CD4-positive, alpha-beta T cell treated with Interleukin-4 for 1 hour (primary cell): Measurements from ENCODE around the gene EEF1AKMT4.

Experiments used
- DNase-seq, 2 donors: peaks; one replicate each; pipeline ENCODE4 v3.0.0-alpha.2; 2020 to 2022

Gene EEF1AKMT4

DNA sequence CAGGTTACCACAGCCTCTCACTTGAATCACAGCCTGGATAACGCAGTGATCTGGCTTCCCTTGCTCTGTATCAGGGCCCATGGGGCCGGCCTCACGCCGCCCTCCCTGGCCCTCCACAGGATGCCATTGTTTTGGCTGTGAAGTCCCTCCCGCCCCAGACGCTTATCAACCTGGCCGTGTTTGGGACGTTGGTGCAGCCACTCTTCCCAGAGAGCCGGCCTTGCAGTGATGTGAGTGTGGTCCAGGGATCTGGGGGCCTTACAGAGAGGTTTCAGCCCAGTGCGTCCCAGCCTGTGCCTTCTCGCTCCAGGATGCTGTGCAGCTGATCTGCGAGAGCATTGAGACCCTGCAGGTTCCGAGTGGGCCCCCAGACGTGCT is 13.4 kb upstream of the EEF1AKMT4 start:
- no peak for DNase-seq

DNA sequence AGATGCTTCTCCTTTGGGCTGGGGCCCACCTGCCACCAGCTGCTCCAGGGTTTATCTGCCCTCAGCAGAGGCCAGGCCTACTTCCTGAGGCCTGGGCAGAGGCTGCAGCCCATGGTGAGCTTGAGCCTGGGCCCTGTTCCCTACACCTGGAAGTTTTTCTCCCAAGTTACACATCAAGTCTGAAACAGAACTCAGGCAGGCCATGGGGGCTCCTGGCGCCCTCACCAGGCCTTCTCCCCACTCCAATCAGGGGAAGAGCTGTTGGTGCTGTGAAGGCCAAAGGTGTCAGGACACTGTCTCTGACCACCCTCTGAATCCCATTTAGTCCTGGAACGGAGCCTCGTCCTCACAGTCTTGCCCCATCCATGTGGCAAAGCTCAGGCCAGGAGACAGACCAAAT is 12.8 kb upstream of the EEF1AKMT4 start:
- DNase-seq = no peak

DNA sequence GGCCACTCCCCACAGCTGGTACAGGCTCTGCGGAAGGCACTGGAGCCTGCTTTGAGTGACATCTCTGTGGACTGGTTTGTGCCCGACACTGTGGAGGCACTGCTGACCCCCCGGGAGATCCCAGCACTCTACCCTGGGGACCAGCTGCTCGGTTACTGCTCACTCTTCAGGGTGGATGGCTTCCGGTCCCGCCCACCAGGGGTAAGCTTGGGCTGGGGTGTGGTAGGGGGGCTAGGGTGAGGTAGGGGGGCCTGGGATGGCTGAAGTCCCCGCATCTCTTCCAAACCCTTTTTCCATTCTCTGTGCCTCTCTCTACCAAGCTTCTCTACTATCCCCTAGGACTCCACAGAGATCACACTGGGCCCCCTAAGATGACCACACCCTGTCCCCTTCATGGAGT is 12.3 kb upstream of the EEF1AKMT4 start:
- DNase-seq = no peak

DNA sequence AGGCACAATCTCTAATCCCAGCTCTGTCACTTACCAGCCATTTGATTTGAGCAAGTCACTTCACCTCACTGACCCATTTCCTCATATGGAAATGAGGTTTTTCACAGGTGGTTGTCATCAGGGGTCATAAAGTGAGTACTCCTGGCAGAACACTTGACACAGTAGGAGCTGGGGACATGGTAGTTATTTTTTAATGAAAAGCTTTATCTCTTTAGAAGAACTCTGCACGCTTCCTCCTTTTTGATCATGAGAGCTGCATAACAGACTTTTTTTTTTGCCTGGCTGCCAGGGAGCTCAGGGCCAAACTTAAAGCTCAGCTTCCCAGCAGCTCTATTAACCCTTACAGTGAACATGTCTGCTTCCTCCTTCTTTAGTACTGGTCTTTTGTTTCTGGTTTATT is 11.7 kb upstream of the EEF1AKMT4 start:
- no peak for DNase-seq

DNA sequence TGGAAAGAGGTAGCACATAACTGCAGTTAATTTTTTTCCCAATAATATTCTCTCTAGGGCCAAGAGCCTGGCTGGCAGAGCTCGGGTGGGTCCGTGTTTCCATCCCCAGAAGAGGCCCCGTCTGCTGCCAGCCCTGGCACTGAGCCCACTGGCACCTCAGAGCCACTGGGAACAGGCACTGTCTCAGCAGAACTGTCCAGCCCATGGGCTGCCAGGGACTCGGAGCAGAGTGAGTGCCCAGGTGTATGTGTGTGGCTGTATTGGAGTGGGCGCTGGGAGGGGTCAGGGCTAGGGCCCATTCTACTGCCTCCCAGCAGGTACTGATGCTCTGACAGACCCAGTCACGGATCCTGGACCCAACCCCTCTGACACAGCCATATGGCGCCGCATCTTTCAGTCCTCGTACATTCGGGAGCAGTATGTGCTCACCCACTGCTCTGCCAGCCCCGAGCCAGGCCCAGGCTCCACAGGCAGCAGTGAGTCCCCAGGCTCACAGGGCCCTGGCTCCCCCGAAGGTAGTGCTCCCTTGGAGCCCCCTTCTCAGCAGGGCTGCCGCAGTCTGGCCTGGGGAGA is 11.1 kb upstream of the EEF1AKMT4 start:
- no peak for DNase-seq

DNA sequence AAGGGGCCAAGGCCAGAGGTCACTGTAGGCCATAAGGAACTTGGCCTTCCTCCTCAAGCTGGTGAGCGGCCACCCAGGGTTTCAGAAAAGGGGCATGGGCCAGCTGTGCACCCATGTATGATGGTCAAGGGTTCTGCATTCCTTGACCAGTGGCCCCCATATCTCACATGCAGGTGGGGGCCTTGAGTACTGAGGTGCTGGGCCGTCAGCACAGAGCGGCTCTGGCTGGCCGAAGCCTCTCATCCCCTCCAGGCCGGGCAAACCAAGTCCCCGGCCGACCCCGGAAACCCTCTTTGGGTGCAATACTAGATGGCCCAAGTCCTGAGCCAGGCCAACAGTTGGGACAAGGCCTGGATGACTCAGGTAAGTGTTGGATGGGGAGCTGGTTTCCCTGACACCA is 10.3 kb upstream of the EEF1AKMT4 start:
- DNase-seq = no peak

DNA sequence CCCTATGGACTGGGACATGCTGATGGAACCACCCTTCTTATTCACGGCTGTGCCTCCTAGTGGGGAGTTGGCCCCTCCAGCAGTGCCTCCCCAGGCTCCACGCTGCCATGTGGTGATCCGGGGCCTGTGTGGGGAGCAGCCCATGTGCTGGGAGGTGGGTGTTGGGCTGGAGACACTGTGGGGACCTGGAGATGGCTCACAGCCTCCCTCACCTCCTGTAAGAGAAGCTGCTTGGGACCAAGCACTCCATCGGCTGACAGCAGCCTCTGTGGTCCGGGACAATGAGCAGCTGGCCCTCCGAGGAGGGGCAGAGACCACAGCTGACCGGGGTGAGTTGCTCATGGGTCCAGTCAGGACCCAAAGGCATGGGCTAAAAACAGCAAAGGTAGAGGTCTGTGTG is 9.8 kb upstream of the EEF1AKMT4 start:
- DNase-seq = no peak

DNA sequence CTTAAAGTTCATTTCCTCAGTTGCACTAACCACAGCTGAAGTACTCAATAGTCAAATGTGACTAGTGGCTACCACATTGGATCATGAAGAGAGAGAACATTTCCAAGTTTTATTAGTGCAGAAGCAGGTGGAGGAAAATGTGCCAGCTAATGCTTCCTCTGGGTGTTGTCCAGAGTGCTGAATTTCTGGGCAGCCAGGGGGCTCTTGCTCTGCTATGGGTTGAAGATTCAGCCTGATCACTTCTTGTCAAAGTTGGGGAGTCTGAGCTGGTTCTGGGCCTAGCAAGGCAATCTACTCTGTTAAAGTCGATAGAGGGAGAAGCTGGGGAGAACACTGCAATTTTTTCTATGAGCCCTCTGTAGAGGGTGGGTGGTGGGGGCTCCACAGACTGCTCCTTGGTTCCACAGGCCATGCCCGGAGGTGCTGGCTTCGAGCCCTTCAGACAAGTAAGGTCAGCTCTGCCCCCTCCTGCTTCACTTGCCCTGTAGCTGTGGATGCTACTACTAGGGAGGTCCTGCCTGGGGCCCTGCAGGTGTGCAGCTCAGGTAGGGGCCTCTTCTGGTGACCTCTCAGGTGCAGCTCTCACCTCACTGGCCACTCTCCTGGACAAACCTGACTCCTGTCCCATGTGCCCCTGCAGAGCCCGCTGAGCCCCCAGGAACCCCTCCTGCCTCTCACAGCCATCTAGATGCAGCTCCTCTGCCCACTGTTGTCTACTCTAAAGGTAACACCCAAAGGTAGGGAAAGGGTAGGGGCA is 8.9 kb upstream of the EEF1AKMT4 start:
- no peak for DNase-seq

DNA sequence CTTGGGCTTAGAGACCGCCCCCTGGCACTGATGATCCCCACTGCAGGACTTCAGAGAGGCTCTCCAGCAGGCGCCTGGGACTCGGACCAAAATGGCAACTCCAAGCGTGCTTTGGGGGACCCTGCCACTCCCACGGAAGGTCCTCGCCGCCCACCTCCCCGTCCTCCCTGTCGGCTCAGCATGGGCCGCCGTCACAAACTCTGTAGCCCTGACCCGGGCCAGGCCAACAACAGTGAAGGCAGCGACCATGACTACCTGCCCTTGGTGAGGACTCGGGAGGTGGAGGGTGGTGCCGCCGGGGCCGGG is 8.4 kb upstream of the EEF1AKMT4 start:
- no peak for DNase-seq

DNA sequence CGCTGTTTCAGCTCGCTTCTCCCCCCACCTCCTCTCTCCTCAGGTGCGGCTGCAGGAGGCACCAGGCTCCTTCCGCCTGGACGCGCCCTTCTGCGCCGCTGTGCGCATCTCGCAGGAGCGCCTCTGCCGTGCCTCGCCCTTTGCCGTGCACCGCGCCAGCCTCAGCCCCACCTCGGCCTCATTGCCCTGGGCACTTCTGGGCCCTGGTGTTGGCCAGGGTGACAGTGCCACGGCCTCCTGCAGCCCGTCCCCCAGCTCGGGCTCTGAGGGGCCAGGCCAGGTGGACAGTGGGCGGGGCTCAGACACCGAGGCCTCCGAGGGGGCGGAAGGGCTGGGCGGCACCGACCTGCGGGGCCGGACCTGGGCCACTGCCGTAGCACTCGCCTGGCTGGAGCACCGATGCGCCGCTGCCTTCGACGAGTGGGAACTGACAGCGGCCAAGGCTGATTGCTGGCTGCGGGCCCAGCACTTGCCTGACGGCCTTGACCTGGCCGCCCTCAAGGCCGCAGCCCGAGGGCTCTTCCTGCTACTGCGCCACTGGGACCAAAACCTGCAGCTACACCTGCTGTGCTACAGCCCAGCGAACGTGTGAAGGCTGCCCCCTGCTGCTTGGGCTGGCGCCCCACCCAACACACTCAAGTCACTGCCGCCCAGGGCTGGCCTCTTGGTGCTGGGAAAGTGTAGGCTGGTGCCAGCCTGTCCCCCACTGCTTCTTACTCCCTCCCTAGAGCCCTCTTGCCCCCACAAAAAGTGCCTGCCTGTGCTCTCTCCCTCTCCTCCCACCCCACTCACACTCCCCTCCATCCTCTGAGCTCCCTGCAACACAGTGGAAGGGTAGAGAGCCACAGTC is 7.8 kb upstream of the EEF1AKMT4 start:
- DNase-seq = no peak

DNA sequence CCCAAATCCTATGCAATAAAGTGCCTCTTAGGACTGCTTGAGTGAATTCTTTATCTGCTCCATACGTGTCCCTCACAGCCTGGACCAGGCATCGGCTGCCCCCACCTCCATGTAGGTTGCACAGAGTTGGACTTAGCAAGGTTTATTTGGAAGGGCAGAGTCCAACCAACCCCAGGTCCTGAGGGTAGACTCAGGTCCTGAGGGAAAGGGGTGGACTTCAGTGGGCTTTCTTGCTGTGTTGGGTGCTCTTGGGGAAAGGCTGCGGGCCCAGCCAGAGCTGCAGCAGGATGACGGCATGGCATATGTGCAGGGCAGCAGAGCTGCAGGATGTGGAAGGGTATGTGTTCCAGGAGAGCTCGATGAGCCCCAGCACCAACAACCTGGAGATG is 7.2 kb upstream of the EEF1AKMT4 start:
- DNase-seq = no peak

DNA sequence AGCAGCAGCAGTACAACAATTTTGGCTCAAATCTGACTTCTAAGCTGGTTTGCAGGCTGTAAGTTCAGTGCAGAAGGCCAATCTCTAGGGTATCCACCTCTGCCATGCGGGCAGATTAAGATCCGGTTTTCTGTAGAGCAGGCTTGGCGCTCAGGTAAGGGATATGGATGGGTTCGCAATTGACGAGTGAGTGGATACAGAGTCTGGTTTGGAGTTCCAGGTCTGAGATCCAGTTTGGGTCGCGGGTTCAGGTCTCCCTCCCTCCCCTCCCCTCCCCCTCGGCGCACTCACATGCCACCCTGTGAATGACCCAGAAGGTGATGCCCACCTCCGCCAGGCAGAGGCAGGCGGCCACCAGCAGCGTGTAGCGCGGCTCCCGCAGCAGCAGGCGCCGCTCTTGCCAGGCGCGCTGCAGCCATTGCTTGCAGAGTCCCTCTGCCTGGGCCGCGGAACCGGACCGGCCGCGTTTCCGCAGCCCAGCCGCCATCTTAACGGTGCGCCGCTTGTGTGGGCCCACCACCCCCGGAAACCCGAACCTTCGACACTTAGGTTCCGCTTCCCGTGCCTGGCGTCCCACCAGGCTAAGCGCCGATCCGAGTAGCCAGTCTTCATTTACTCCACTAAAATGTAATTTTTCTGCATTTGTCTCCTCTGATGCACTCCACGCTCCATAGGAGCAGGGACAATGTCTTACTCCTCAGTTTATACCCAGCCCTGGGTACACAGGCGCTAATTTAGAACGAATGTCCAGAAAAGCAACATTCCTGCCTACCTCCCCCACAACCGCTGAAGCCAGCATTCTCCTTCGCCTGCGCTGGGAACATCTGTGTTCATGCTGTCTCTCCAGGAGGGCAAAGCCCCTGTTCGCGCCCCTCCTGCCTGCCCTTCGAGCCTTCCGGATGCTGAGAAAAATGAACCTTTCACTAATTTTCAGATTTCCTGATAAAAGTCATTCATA is 739 bp upstream of the EEF1AKMT4 start, which contains the start of gene ALG3:
TSS of gene ALG3 (minus strand) at position 509 of the 958 bp plus-strand sequence. CDS start at position 487, 22 bp downstream.
- peak; percentile 84 to 89 for DNase-seq

DNA sequence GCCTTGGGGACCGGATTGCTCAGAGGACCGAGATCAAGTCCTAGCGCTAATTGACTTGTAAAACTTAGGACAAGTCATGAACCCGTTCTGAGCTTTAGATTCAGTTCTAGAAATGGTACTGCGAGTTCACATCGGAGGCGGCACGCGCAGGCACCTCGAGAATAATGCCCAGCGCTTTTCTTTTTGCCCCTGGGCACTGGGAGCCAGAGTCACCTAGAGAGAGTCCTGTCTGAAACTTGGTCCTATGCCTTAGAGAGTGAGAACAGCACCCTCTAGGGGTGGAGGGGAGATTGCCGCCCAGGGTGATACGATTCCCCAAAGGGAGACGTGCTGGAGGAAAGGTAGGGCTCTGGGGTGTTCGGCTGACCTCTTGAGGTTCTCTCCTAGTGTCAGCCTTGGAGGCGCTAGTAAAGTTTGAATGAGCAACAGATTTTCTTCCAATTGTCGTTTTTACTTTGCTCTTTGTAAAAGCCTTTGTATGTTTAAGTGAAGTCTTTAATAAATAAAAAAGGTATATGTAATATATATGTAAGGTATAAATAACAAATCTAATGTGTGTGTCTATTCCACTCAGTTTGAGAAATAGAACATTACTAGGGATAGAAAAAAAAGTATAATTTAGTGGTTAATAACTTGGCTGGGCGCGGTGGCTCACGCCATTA is 826 bp downstream of the EEF1AKMT4 start:
- peak; percentile 89 to 91 for DNase-seq

DNA sequence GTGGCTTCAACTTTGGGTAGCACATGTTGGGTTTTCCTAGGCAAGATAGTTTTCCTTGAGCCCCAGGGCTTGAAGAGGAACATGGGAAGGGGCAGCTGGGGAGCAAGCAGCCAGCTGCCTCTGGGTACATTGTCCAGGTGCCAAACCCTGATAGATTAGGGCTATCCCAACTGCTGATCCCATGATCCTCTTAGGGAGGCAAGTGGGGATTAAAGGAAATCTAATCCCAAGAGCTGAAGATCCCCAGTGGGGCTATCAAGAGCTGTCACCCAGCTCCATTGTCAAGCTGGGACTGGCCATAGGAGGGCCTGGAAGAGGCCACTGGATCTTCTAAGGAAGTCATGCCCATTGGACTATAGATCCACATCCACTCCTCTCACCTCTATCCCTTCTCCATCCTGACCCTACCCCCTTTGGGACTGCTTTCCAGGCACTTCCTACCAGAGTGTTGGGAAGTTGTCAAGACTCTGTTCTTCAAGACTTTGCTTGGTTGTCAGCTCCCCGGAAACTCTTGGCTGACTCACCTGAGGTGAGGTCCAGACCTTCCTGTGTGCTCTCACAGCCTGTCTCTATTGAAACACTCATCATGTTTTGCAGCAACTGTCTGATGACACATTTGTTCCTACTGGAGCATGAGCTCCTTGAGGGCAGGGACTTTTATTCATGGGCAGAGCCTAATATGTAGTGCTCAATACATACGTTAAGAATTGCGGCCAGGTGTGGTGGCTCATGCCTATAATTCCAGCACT is 6.0 kb downstream of the EEF1AKMT4 start:
- no peak for DNase-seq

DNA sequence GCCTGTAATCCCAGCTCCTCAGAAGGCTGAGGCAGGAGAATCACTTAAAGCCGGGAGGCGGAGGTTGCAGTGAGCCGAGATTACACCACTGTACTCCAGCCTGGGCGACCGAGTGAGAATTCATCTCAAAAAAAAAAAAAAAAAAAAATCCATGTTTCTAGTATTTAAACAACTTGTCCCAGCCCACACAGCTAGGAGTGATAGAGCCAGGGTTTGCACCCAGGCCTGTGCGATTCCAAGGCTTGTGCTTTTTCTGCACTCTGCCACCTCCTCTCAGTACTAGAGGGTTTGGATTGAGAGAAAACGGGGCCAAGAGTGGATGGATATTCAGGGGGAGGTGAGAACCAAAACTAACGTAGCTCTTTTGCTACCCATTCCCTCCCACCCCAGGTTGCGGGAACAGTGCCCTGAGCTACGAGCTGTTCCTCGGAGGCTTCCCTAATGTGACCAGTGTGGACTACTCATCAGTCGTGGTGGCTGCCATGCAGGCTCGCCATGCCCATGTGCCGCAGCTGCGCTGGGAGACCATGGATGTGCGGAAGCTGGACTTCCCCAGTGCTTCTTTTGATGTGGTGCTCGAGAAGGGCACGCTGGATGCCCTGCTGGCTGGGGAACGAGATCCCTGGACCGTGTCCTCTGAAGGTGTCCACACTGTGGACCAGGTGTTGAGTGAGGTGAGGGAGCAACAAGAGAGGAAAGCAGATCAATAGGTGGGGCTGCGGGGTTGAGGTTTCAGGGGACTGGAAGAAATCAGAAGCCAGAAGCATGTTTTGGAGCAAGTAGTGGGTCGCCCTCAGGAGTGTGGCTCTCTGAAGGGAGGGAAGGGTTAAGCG is 7.8 kb downstream of the EEF1AKMT4 start:
- DNase-seq = no peak

DNA sequence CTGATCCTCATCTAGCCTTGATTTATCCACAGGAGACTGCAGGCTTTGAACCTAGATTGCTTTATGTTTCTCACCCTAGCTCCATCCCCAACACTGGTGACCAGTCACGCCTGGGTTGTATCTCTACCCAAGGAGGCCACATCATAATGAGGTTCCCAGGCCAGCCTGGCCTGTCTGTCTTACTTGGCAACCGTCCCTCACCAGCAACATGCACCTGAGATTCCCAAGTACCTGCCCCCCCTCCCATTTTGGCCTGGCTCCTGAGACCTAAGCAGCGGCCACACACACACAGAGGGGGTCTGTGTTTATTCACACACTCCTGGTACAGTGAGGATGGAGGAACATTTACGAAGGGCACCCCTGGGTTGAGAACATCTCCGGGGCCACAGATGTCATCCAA is 9.5 kb downstream of the EEF1AKMT4 start:
- DNase-seq = no peak

DNA sequence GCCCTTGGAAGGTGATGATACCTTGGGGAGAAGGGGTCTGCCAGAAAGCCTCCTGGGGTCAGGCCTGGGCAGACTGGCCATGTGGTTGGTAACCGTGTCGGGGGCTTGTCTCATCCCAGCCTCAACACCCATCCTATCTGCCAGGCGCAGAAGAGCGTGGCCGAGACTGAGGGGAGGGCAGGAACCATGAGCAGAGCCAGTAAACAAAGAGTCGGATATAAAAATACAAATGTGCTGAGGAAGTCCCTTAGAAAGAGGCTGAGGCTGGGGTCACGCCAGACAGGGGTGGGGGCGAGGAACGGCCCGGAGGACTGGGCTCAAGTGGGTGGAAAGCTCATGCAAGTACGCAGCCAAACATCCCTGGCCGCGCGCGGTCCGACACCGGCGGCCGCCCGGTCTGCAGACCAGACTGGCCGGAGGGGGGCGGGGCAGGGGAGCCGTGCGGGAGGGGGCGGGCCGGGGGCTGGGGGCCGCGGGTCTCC is 10.0 kb downstream of the EEF1AKMT4 start:
- DNase-seq = no peak

DNA sequence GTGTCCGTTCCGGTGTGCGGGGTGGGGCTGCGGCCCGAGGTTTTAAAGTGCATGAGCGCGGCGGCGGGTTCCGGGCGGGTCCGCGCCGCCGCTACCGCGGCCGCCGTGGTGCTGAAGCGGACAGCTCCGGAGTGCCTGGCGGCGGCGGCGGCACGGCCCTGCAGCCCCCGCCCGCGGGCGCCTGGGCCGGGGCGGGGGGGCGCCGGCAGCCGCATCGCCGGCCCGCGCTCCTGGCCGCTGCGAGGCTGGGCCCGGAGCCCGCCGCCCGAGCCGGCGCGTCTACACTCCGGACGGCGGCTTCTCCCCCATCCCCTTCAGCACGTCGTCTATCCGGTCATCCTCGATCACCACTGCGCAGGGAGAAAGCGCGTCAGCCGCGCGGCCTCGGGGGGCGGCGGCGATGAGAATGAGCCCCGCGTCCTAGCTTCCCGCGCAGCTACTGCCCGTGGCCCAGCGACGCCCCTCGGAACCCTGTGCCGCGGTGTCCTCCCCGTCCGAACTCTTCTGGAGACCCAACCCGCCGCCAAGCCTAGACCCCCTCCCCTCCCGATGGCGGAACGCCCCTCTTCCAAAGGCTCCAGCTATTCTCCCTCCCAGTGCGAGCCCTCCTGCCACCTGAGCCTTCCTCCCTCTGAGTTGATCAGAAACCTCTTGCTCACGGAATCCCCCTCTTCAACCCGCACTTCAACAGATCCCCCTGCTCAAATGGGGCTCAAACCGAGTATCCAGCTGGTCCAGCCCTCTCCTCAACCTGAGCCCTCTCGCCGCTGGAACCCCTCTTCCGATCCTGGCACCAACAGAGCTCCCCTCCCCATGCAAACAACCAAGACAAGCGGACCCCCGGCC is 10.6 kb downstream of the EEF1AKMT4 start:
- peak in 1 of 2 donors; percentile 20 for DNase-seq

DNA sequence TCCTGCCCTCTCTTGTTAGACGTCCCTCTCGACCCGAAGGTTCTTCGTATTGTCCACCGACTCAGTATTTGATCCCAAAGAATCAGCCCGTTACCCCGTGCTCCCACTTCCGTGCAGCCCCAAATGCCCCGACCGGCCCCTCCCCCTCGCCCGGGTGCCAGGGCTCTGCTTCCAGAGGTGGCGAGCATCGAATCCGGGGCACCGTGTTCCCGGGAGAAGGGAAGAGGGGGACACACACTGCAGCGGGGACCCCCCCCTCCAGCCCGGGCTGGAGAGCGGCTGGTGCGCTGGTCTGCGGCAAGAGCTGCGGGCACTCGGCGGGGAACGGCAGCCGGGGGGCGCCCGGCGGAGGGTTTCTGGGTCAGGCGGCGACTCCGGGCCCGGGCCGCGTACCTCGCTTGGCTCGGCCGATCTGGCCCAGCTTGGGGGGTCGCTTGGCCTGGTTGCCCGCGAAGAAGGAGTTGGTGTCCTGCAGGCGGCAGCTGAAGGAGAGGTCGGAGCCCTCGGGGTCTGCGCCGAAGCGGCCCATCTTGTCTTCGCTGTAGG is 11.3 kb downstream of the EEF1AKMT4 start:
- DNase-seq = peak in 1 of 2 donors; percentile 6
